SU-DHL-6 (cell line): ENCODE measurements around the gene UBE2G2.

Experiments used
- H2AFZ ChIP-seq: fragments of 200-600 bp; sonication (generic); 2 replicates; pipeline ENCODE4 v1.6.1; 2014; ENCODE audit warnings: low read depth, mild to moderate bottlenecking, moderate library complexity, mixed read lengths, antibody characterized with exemption, low read length; ENCODE audit not compliant: severe bottlenecking
- H3F3A ChIP-seq: fragments of 200-600 bp; shearing (Covaris generic); 2 replicates; pipeline ENCODE4 v1.6.0; 2016; ENCODE audit warnings: antibody characterized with exemption, mild to moderate bottlenecking; ENCODE audit not compliant: insufficient read depth
- H3K27ac ChIP-seq: fragments of 200-600 bp; sonication (generic); 2 replicates; pipeline ENCODE4 v1.5.1; 2016; ENCODE audit warnings: low read depth, mild to moderate bottlenecking, low read length, moderate library complexity, mixed read lengths
- H3K27me3 ChIP-seq: fragments of 200-600 bp; sonication (generic), shearing (Covaris generic); 2 replicates; pipeline ENCODE4 v1.6.0; 2014; ENCODE audit warnings: mild to moderate bottlenecking, low read length
- H3K36me3 ChIP-seq: fragments of 200-600 bp; sonication (generic); 2 replicates; pipeline ENCODE4 v1.6.1; 2014; ENCODE audit warnings: mild to moderate bottlenecking, low read length, mixed read lengths
- H3K4me2 ChIP-seq: fragments of 300-600, 200-600 bp; shearing (Covaris generic), sonication (generic); 2 replicates; pipeline ENCODE4 v1.6.0; 2014; ENCODE audit warnings: low read length, low read depth, mild to moderate bottlenecking; ENCODE audit not compliant: poor library complexity, severe bottlenecking
- H3K4me3 ChIP-seq: fragments of 200-600 bp; sonication (generic); 2 replicates; pipeline ENCODE4 v1.5.1; 2014; ENCODE audit warnings: antibody characterized with exemption, low read length, mild to moderate bottlenecking, mixed read lengths; ENCODE audit not compliant: insufficient read depth, poor library complexity, severe bottlenecking
- H3K79me2 ChIP-seq: fragments of 200-600 bp; sonication (generic); 2 replicates; pipeline ENCODE4 v1.6.1; 2014; ENCODE audit warnings: mild to moderate bottlenecking, low read length, moderate library complexity; ENCODE audit not compliant: insufficient read depth
- H3K9ac ChIP-seq: fragments of 200-600 bp; sonication (generic); 2 replicates; pipeline ENCODE4 v1.7.0; 2014; ENCODE audit warnings: mild to moderate bottlenecking, low read length
- H3K9me2 ChIP-seq: fragments of 200-600 bp; sonication (generic); replicated peaks from 2 replicates; pipeline ENCODE4 v1.6.1; 2014; ENCODE audit warnings: low read length; ENCODE audit not compliant: insufficient read depth
- H3K9me3 ChIP-seq: fragments of 200-600 bp; sonication (generic); 2 replicates; pipeline ENCODE4 v1.6.1; 2014; ENCODE audit warnings: low read length, mixed read lengths; ENCODE audit not compliant: insufficient read depth
- H4K20me1 ChIP-seq: fragments of 200-600 bp; sonication (generic); 2 replicates; pipeline ENCODE4 v1.6.1; 2014; ENCODE audit warnings: low read depth, mild to moderate bottlenecking, antibody characterized with exemption, low read length, moderate library complexity, mixed read lengths
- CTCF ChIP-seq: fragments of 200-600 bp; sonication (generic); IDR thresholded peaks from one replicate; pipeline ENCODE4 v1.5.1; 2017; ENCODE audit warnings: antibody characterized with exemption, mild to moderate bottlenecking, low read length, moderate library complexity; ENCODE audit not compliant: insufficient read depth, poor library complexity, severe bottlenecking
- EZH2phosphoT487 ChIP-seq: fragments of 200-600 bp; sonication (generic), shearing (Covaris generic); conservative IDR thresholded peaks from 2 replicates; pipeline ENCODE4 v1.6.1; 2018; ENCODE audit warnings: mild to moderate bottlenecking, antibody characterized with exemption, low read length, moderate library complexity, mixed read lengths

Gene UBE2G2

GRCh38 chr21:44846485-44847260 lies 45.1 kb upstream of the UBE2G2 start:
- Histone ChIP-seq H3K9ac (no peak overlapping the region), H3K36me3 (peaks cover 5% of the 10 kb centered on the region; the same call in 1 of the 2 replicates), H3F3A (no peaks in the 10 kb centered on the region), H3K27me3 (no peaks in the 10 kb centered on the region), H3K4me3 (no peak overlapping the region), H3K27ac (no peak overlapping the region), H4K20me1 (no peaks in the 10 kb centered on the region), H3K9me2 (no peaks in the 10 kb centered on the region), H2AFZ (no peak overlapping the region), H3K79me2 (no peaks in the 10 kb centered on the region), H3K9me3 (no peaks in the 10 kb centered on the region), H3K4me2 (no peak overlapping the region)
- TF ChIP-seq CTCF (no peak), EZH2phosphoT487 (no peak)

GRCh38 chr21:44846224-44846484 lies 44.5 kb upstream of the UBE2G2 start:
- H4K20me1 ChIP-seq, result no peaks in the 10 kb centered on the region
- no peak overlapping the region for H3K9ac ChIP-seq
- H3K79me2 ChIP-seq, result no peaks in the 10 kb centered on the region
- H2AFZ ChIP-seq, result no peak overlapping the region
- TF ChIP-seq EZH2phosphoT487, result no peak
- TF ChIP-seq CTCF, result no peak
- H3K27ac ChIP-seq, result no peak overlapping the region
- H3K4me2 ChIP-seq, result no peak overlapping the region
- no peaks in the 10 kb centered on the region for H3F3A ChIP-seq
- no peaks in the 10 kb centered on the region for H3K9me3 ChIP-seq
- H3K4me3 ChIP-seq, result no peak overlapping the region
- H3K36me3 ChIP-seq, result peaks cover 5% of the 10 kb centered on the region; the same call in 1 of the 2 replicates
- no peaks in the 10 kb centered on the region for H3K27me3 ChIP-seq
- no peaks in the 10 kb centered on the region for H3K9me2 ChIP-seq

DNA sequence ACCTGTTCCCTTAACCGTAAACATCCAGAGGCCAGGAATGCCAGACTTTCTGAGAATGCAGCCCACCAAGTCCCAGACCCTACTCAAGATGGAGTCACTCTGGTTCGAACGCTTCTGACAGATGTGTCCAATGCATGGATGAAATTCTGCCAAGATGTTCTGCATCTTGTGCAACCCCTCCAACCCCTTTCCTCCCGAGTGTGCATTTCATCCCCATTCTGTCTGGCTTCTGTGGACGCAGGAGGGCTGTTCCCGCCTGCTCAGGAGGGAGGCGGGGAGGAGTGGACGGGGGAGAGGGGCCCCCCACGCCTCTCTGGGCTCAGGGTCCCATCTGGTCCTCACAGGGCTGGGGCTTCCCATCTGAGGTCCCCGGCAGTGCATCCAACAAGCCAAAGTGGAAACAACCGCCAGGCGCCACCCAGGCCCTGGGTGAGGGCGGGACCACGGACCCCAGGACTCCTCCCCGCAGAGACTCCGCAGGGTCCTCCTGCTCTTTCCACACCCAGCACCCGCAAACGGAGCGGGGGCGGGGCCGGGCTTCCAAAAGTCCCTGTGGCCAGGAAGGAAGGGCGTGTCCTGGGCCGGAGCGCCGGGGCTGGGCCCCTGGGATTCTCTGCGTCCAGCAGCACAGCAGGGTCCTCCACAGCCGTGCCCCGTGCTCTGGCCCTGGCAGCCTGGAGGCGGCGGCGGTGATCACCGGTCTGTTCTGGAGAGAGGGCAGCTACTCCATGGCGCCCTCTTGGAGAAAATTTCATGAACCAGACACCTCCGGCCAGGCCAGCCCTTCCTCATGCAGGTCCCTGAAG lies 44.0 kb upstream of the UBE2G2 start:
- Histone ChIP-seq H3K9me3 (no peaks in the 10 kb centered on the region), H3K4me3 (no peak overlapping the region), H3K4me2 (no peak overlapping the region), H3K9ac (no peak overlapping the region), H4K20me1 (no peaks in the 10 kb centered on the region), H2AFZ (no peak overlapping the region), H3K36me3 (no peaks in the 10 kb centered on the region), H3K27me3 (no peaks in the 10 kb centered on the region), H3K9me2 (no peaks in the 10 kb centered on the region), H3F3A (no peaks in the 10 kb centered on the region), H3K79me2 (no peaks in the 10 kb centered on the region), H3K27ac (no peak overlapping the region)
- no peak for TF ChIP-seq EZH2phosphoT487
- no peak for TF ChIP-seq CTCF
